ENCODE measurements around the gene SND1. TPM values are rescaled to one million over a fixed set of nuclear protein-coding genes. Genes with fewer than 3 reads are reported as not detected.
"Not testable (repeated sequence)": the region's sequence is repeated elsewhere in the genome, so short reads cannot be mapped to it uniquely, and the experiment has no call there.

The SND1 gene
- total RNA-seq, 1 donor from 2014 or later = 232 TPM

DNA sequence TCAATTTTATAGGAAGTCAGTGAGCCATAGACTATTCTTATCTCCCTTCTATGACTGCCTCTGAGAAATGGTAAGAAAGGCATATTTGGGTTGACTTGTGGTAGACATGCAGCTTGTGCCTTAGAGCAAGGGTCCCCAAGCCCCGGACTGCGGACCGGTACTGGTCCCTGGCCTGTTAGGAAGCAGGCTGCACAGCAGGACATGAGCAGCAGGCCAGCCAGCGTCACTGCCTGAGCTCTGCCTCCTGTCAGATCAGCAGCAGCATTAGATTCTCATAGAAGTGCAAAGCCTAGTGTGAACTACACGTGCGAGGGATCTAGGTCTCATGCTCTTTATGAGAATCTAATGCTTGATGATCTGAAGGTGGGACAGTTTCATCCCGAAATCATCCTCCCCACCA is 180.6 kb downstream of the SND1 start:
- H3K36me3 ChIP-seq (ENCODE audit: control insufficient read depth, insufficient read depth, low read length) = no peaks in the 10 kb centered on the region
- no peak overlapping the region for H3K4me3 ChIP-seq (ENCODE audit: low read depth, low read length)
- TF ChIP-seq, protein P1, sequence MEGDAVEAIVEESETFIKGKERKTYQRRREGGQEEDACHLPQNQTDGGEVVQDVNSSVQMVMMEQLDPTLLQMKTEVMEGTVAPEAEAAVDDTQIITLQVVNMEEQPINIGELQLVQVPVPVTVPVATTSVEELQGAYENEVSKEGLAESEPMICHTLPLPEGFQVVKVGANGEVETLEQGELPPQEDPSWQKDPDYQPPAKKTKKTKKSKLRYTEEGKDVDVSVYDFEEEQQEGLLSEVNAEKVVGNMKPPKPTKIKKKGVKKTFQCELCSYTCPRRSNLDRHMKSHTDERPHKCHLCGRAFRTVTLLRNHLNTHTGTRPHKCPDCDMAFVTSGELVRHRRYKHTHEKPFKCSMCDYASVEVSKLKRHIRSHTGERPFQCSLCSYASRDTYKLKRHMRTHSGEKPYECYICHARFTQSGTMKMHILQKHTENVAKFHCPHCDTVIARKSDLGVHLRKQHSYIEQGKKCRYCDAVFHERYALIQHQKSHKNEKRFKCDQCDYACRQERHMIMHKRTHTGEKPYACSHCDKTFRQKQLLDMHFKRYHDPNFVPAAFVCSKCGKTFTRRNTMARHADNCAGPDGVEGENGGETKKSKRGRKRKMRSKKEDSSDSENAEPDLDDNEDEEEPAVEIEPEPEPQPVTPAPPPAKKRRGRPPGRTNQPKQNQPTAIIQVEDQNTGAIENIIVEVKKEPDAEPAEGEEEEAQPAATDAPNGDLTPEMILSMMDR (IDR thresholded peaks at IDR 0.05; ENCODE audit: insufficient read depth, low read length, severe bottlenecking) = no peak
- DNase-seq (ENCODE audit: low read depth) (no peak), FAIRE-seq (no peak)
- H3K27me3 ChIP-seq (ENCODE audit: control insufficient read depth, insufficient read depth, low read length) = no peaks in the 10 kb centered on the region

DNA sequence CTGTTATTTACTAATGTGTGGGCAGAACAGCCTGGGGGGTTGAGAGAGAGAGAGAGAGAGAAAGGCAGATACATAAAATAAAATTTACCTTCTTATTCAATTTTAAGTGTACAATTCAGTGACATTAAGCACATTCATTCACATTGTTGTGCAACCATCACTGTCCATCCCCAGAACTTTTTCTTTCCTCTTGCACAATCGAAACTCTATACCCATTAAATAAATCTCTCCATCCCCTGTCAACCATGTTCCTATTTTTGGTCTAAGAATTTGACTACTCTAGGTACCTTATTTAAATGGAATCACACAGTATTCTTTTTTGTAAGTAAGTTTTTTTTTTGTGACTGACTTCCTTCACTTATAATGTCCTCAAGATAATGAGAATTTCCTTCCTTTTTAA is 181.6 kb downstream of the SND1 start:
- no peak for FAIRE-seq
- TF ChIP-seq, protein P1 (IDR thresholded peaks at IDR 0.05; ENCODE audit: insufficient read depth, low read length, severe bottlenecking) = no peak
- Histone ChIP-seq H3K27me3 (ENCODE audit: control insufficient read depth, insufficient read depth, low read length) (no peaks in the 10 kb centered on the region), H3K36me3 (ENCODE audit: control insufficient read depth, insufficient read depth, low read length) (no peaks in the 10 kb centered on the region), H3K4me3 (ENCODE audit: low read depth, low read length) (no peak overlapping the region)
- peak; percentile 22 for DNase-seq (ENCODE audit: low read depth)

DNA sequence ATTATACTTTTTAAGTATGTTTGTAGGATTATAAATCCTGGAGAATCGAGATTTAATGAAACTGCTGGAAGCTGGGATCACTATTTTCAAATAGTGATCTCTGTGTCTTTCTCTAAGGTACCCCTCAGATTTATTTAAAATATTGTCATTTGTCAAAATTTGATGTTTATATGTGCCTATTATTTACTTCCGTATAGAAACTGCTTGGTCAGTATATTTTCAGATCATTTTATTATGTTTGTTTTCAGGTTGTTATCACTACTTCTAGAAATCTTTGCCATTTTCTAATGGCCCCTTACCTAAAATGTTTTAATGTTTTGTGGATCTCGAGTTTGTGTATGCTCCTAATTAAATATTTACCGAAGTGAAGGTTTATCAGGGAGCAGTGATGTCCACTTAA is 183.7 kb downstream of the SND1 start:
- Histone ChIP-seq H3K4me3 (ENCODE audit: low read depth, low read length) (no peak overlapping the region), H3K27me3 (ENCODE audit: control insufficient read depth, insufficient read depth, low read length) (no peaks in the 10 kb centered on the region), H3K36me3 (ENCODE audit: control insufficient read depth, insufficient read depth, low read length) (no peaks in the 10 kb centered on the region)
- DNase-seq (ENCODE audit: low read depth) (no peak), FAIRE-seq (no peak)
- TF ChIP-seq, protein P1 (IDR thresholded peaks at IDR 0.05; ENCODE audit: insufficient read depth, low read length, severe bottlenecking) = no peak

DNA sequence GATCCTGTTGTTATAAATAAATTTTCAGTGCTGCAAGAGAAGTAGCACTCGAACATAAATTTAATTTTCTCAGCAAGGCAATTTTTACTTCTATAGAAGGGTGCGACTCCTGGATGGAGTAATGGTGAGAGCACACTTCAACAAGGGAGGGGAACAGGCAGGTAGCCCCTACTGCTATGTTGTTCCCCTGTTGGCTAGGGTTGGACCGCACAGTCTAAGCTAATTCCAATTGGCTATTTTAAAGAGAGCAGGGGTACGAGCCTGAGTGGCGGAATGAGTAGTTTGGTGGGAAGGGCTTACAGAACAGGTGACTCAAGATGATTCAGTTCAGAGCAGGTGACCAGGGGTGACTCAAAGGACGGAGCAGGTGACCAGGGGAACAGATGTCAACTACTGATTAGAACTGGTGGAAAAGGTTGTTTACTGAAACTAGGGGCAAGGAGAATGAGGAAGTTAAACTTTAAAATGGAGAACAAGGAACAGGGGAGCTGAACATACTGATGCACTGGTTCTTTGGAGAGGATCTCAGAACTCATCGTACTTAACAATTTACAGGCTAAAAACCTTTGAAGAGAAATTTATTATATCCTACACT is 185.9 kb downstream of the SND1 start:
- DNase-seq (ENCODE audit: low read depth) = peak; percentile 16
- not testable (repeated sequence) for H3K36me3 ChIP-seq (ENCODE audit: control insufficient read depth, insufficient read depth, low read length); H3K4me3 ChIP-seq (ENCODE audit: low read depth, low read length); H3K27me3 ChIP-seq (ENCODE audit: control insufficient read depth, insufficient read depth, low read length)
- peak; percentile 18 for FAIRE-seq

DNA sequence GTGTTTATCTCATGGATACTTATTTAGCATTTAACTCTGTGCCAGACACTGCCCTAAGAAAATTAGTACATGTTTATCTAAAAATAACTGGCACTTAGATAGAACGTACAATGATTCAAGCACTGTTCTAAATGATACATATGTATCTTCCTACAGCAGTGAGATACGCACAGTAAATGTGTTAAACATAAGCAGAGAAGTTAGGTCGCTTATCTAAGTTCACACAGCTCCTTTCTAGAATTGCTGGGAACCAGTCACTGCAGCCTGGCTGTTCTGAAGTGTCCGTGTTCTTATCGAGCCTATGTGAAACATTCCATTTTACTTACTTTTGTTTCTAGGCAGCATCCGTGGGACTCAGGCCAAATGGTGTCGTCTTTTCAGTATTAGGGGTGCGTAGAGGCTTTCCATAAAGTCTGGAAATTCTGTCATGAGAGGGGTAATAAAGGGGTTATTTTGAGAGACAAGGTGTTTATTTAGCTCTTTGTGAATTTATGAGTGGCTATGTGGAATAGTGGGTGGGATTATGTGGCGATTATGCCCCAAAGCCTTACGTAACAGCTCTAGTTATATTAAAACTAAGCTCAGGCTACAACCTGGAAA is 186.9 kb downstream of the SND1 start:
- TF ChIP-seq, protein P1 (IDR thresholded peaks at IDR 0.05; ENCODE audit: insufficient read depth, low read length, severe bottlenecking) = no peak
- FAIRE-seq (no peak), DNase-seq (ENCODE audit: low read depth) (no peak)
- Histone ChIP-seq H3K36me3 (ENCODE audit: control insufficient read depth, insufficient read depth, low read length) (no peaks in the 10 kb centered on the region), H3K4me3 (ENCODE audit: low read depth, low read length) (no peak overlapping the region), H3K27me3 (ENCODE audit: control insufficient read depth, insufficient read depth, low read length) (no peaks in the 10 kb centered on the region)

DNA sequence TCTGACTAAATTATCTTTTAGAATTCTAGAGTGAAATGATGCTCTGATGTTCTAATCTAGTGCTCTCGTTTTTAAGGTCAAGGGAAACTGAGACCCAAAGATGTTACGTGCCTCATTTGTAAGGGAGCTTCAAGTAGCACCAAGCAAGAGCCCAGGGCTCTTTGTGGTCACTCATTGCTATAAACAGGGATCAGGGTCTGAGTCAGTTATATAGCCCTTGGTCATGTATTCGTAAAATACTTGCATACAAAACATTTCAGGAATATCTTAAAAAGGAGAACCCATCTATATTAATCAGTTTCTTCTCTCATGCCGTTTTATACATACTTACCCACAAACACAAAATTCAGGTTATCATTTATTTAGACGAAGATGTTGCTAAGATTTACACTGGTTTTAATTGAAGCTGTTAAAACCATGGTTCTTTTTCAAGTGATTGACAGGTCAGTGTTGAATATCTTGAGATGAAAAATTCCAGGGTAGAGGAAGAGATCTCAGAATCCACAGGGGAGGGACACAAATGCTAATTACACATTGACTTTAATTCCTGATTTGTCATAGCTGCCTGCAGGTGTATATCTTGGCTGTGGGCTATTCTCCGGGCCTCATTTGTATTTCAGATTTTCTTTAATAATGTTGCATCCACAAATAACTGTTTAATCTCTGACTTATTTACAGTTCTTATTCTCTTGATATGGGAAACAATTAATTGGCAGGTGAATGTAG is 188.4 kb downstream of the SND1 start:
- TF ChIP-seq, protein P1 (IDR thresholded peaks at IDR 0.05; ENCODE audit: insufficient read depth, low read length, severe bottlenecking) = no peak
- no peaks in the 10 kb centered on the region for H3K36me3 ChIP-seq (ENCODE audit: control insufficient read depth, insufficient read depth, low read length)
- H3K27me3 ChIP-seq (ENCODE audit: control insufficient read depth, insufficient read depth, low read length) = no peaks in the 10 kb centered on the region
- FAIRE-seq (no peak), DNase-seq (ENCODE audit: low read depth) (no peak)
- H3K4me3 ChIP-seq (ENCODE audit: low read depth, low read length) = no peak overlapping the region

Data from bronchial epithelial cell (primary cell).